Endothelial cell of umbilical vein (primary cell): ENCODE measurements around the gene PTTG1IP. TPM values are rescaled to one million over a fixed set of nuclear protein-coding genes. Genes with fewer than 3 reads are reported as not detected.

Experiments
- BruUV-seq: library from RNA; stranded (reverse); fragments of 400-500 nt; replicated peaks from 2 replicates; lab custom pipeline; 2021; lab: Mats Ljungman, UMichigan
- CTCF ChIA-PET: fragments of 300-600, 350-600 bp; sonication (Branson Sonifier 250); formaldehyde crosslinking; loops from one replicate; lab custom pipeline; 2021; ENCODE audit warnings: antibody characterized with exemption, inconsistent platforms; lab: Charles Lee
- POLR2A ChIA-PET: fragments of 300-600, 350-600 bp; sonication (Branson Sonifier 250); formaldehyde crosslinking; loops from one replicate; lab custom pipeline; 2021; ENCODE audit warnings: antibody characterized with exemption, inconsistent platforms; lab: Charles Lee
- DNase-seq: peaks from one replicate; pipeline ENCODE4 v3.0.0-alpha.2; 2011; ENCODE audit warnings: low read depth, low spot score
- FAIRE-seq: peaks from 2 replicates; lab custom pipeline; 2011; peaks lifted over from hg19 to GRCh38; lab: Jason Lieb, UNC
- H2AFZ ChIP-seq: 2 replicates; pipeline ENCODE4 v1.6.0; 2012; ENCODE audit warnings: low read depth, low read length, control low read depth, inconsistent platforms
- H3K27ac ChIP-seq: 2 replicates; pipeline ENCODE4 v1.5.1; 2011; ENCODE audit warnings: low read depth, mild to moderate bottlenecking, control low read depth, low read length, moderate library complexity; ENCODE audit not compliant: insufficient read depth
- H3K27me3 ChIP-seq, 2 experiments: 2 replicates each; pipeline versions ENCODE4 v1.6.0 to v1.6.1; 2011; ENCODE audit warnings: low read length in 2 of 2, mixed read lengths in 1 of 2; ENCODE audit not compliant: control insufficient read depth in 2 of 2, insufficient read depth in 2 of 2
- H3K36me3 ChIP-seq, 2 experiments: 2 replicates in 1 of 2; 3 replicates in 1 of 2; pipeline ENCODE4 v1.5.1; 2011; ENCODE audit warnings: low read length in 2 of 2, mild to moderate bottlenecking in 1 of 2, moderate library complexity in 1 of 2; ENCODE audit not compliant: control insufficient read depth in 2 of 2, insufficient read depth in 2 of 2; ENCODE audit errors: extremely low read depth in 1 of 2
- H3K4me1 ChIP-seq: 3 replicates; pipeline ENCODE4 v1.5.1; 2011; ENCODE audit warnings: mild to moderate bottlenecking, low read length; ENCODE audit not compliant: control insufficient read depth, insufficient read depth; ENCODE audit errors: extremely low read depth
- H3K4me2 ChIP-seq: 2 replicates; pipeline ENCODE4 v1.6.1; 2011; ENCODE audit warnings: low read length, control low read depth, mixed read lengths; ENCODE audit not compliant: insufficient read depth
- H3K4me3 ChIP-seq, 3 experiments: fragments of 200-600 bp in 1 of 3; sonication (generic), shearing (Covaris generic) in 1 of 3; replicated peaks in 1 of 3; 2 replicates each; pipeline ENCODE4 v1.5.1; 2011 to 2016; ENCODE audit warnings: control low read depth in 3 of 3, low read length in 3 of 3, mild to moderate bottlenecking in 2 of 3, inconsistent platforms in 1 of 3, low read depth in 1 of 3, moderate library complexity in 1 of 3; ENCODE audit not compliant: insufficient read depth in 1 of 3
- H3K79me2 ChIP-seq: 2 replicates; pipeline ENCODE4 v1.6.0; 2012; ENCODE audit warnings: low read length, inconsistent platforms; ENCODE audit not compliant: control insufficient read depth, insufficient read depth
- H3K9ac ChIP-seq: replicated peaks from 2 replicates; pipeline ENCODE3; 2011; ENCODE audit warnings: low read length, control low read depth; ENCODE audit not compliant: insufficient read depth; ENCODE audit errors: extremely low read depth
- H3K9me1 ChIP-seq: replicated peaks from 3 replicates; pipeline ENCODE4 v1.6.0; 2011; ENCODE audit warnings: mild to moderate bottlenecking, low read length; ENCODE audit not compliant: control insufficient read depth, insufficient read depth; ENCODE audit errors: extremely low read depth
- H3K9me3 ChIP-seq: replicated peaks from 2 replicates; pipeline ENCODE4 v1.5.1; 2012; ENCODE audit warnings: low read length, inconsistent platforms; ENCODE audit not compliant: control insufficient read depth, insufficient read depth
- H4K20me1 ChIP-seq: replicated peaks from 2 replicates; pipeline ENCODE3; 2011; ENCODE audit warnings: mild to moderate bottlenecking, low read length; ENCODE audit not compliant: control insufficient read depth, insufficient read depth; ENCODE audit errors: extremely low read depth
- CTCF ChIP-seq, 2 donors: IDR thresholded peaks; 1 replicate in 1 of 2; 2 replicates in 1 of 2; pipeline ENCODE4 v1.5.1; 2011; ENCODE audit warnings: low read length in 2 of 2, mild to moderate bottlenecking in 2 of 2, moderate library complexity in 2 of 2, control low read depth in 1 of 2, inconsistent platforms in 1 of 2, low read depth in 1 of 2; ENCODE audit not compliant: insufficient read depth in 1 of 2; ENCODE audit errors: extremely low read depth in 1 of 2
- GATA2 ChIP-seq: IDR thresholded peaks from 2 replicates; pipeline ENCODE4 v1.7.0; 2011; ENCODE audit warnings: low read depth, mild to moderate bottlenecking, moderate library complexity, mixed read lengths, low read length; ENCODE audit not compliant: insufficient read length, insufficient read depth
- JUN ChIP-seq: IDR thresholded peaks from 2 replicates; pipeline ENCODE4 v1.6.1; 2011; ENCODE audit warnings: borderline replicate concordance, low read depth; ENCODE audit not compliant: insufficient read length, insufficient read depth
- MAX ChIP-seq: IDR thresholded peaks from 2 replicates; pipeline ENCODE4 v1.6.1; 2011; ENCODE audit not compliant: insufficient read depth, insufficient read length
- MYC ChIP-seq: IDR thresholded peaks from one replicate; pipeline ENCODE4 v1.6.1; 2011; ENCODE audit warnings: mild to moderate bottlenecking, low read depth, low read length
- dilution Hi-C: fragments of 300-500 bp; cut with MboI; formaldehyde crosslinking; loops from one replicate; pipeline ENCODE4 v1.15.0; 2019; ENCODE audit warnings: low sequenced_read_pairs; ENCODE audit not compliant: extremely low pct_ligation_motif_present
- intact Hi-C: fragments of 100-400 bp; cut with micrococcal nuclease; formaldehyde crosslinking; loops from one replicate; pipeline ENCODE4 v1.10.0; 2022
- polyA plus RNA-seq, 4 experiments: library from polyadenylated mRNA; depleted of rRNA in 3 of 4; stranded (reverse) in 3 of 4; unstranded in 1 of 4; fragments of >200 nt; gene quantifications; 2 replicates each; pipeline versions ENCODE4 v1.2.1 to v1.2.3, GENCODE V29; 2011 to 2012; ENCODE audit warnings: missing spikeins in 1 of 4
- total RNA-seq: library from RNA; stranded (reverse); gene quantifications from 2 replicates; pipeline ENCODE4 v1.2.3, GENCODE V29; 2021

Gene PTTG1IP
- total and polyA plus RNA-seq, 2 donors (not counting 3 experiments of a cell fraction or from before 2014, with no cell fraction given): 342 to 415 TPM

GRCh38 chr21:44867999-44868700, 5.3 kb downstream of the PTTG1IP start:
- peaks cover 64% of the 10 kb centered on the region for H3K4me1 ChIP-seq
- peaks cover 93% of the 10 kb centered on the region for H3K79me2 ChIP-seq
- no peaks in the 10 kb centered on the region for H3K27me3 ChIP-seq
- H3K36me3 ChIP-seq: peaks cover 13 to 21% of the 10 kb centered on the region in 2 experiments
- dilution Hi-C loops (no loop called here), intact Hi-C loops (no loop called here)
- H4K20me1 ChIP-seq: peaks cover 5% of the 10 kb centered on the region
- no peak overlapping the region for H2AFZ ChIP-seq
- TF ChIP-seq CTCF (IDR thresholded peaks at IDR 0.05; ENCODE audit: extremely low read depth in 1 of 2, insufficient read depth in 1 of 2, low read depth in 1 of 2, low read length in 2 of 2) (no peak), MYC (no peak), MAX (no peak), GATA2 (no peak), JUN (no peak)
- peak overlapping the region; percentile 83 for H3K9ac ChIP-seq
- no peak overlapping the region for H3K4me3 ChIP-seq
- peak overlapping the region; percentile 89 for H3K4me2 ChIP-seq
- DNase-seq (no peak), FAIRE-seq (peak; percentile 70)
- BruUV-seq: no TSS peak
- H3K27ac ChIP-seq: peak overlapping the region; percentile 97
- ChIA-PET POLR2A (no interaction called here), CTCF (interaction anchor here (0.7 kb wide), 1 partner anchor 13 kb away, joined by 5 read pairs; no protein-coding TSS in a partner anchor)
- H3K9me1 ChIP-seq: no peaks in the 10 kb centered on the region
- no peaks in the 10 kb centered on the region for H3K9me3 ChIP-seq
